Pancreas (tissue), 10 donors: ENCODE measurements around the gene ARHGEF6. TPM values are rescaled to one million over a fixed set of nuclear protein-coding genes. Genes with fewer than 3 reads are reported as not detected.
"Not testable (repeated sequence)": the region's sequence is repeated elsewhere in the genome, so short reads cannot be mapped to it uniquely, and the experiment has no call there.

Source experiments
- ATAC-seq, 4 donors: fragments of 200-7000 bp; cut with Tn5 transposase; one replicate each; pipeline versions ENCODE4 v1.8.0 to v1.9.1; 2020; ENCODE audit warnings: mild to moderate bottlenecking in 4 of 4, moderate library complexity in 4 of 4
- DNase-seq, 6 donors: peaks; one replicate each; pipeline ENCODE4 v3.0.0-alpha.2; 2020
- FAIRE-seq: peaks from 2 replicates; lab custom pipeline; 2012; peaks lifted over from hg19 to GRCh38; lab: Jason Lieb, UNC
- H3K27ac ChIP-seq, 4 donors: fragments of 200-600 bp; sonication (generic); 1 replicate in 3 of 4; 2 replicates in 1 of 4; pipeline versions ENCODE4 v1.5.0 to v1.8.0; 2020
- H3K27me3 ChIP-seq, 4 donors: fragments of 200-600 bp; one replicate each; pipeline ENCODE4 v1.8.0; 2021
- H3K36me3 ChIP-seq, 3 donors: fragments of 200-600 bp; sonication (generic) in 1 of 3; one replicate each; pipeline versions ENCODE4 v1.5.0 to v1.8.0; 2020 to 2021
- H3K4me1 ChIP-seq, 3 donors: fragments of 200-600 bp; one replicate each; pipeline ENCODE4 v1.8.0; 2021
- H3K4me3 ChIP-seq, 4 donors: fragments of 200-600 bp; sonication (generic) in 2 of 4; one replicate each; pipeline versions ENCODE4 v1.5.0 to v1.8.0; 2020 to 2021
- H3K9me3 ChIP-seq, 4 donors: fragments of 200-600 bp; one replicate each; pipeline ENCODE4 v1.8.0; 2021
- CTCF ChIP-seq, 4 donors: fragments of 200-600 bp; sonication (generic) in 3 of 4; IDR thresholded peaks; one replicate each; pipeline versions ENCODE4 v1.5.0 to v1.8.0; 2021; ENCODE audit warnings: antibody characterized with exemption in 4 of 4
- WGBS, 2 donors: extraction: QIAGEN DNeasy Blood & Tissue Kit; methylation state at CpG; one replicate each; pipeline ENCODE4 v1.1.7; 2013; 5-methylcytosine and 5-hydroxymethylcytosine counted together
- intact Hi-C, 3 donors: fragments of 100-400 bp; cut with DNase I; formaldehyde crosslinking; loops; one replicate each; pipeline versions ENCODE4 v1.11.1 to v1.14.2; 2022
- polyA plus RNA-seq, 2 donors: library from polyadenylated mRNA; stranded (reverse); fragments of 200-250 nt; gene quantifications; one replicate each; pipeline ENCODE4 v1.2.3, GENCODE V29; 2013
- total RNA-seq, 6 donors: library from RNA; stranded (reverse); fragmentation: NEBNext Ultra II Directional in 4 of 6; extraction: Animal tissue kit (Norgen Biotek cat#: 25700) in 4 of 6; gene quantifications; one replicate each; pipeline versions ENCODE4 v1.2.1 to v1.2.4, GENCODE V29; 2021 to 2023
- donor health status: healthy with polysubstance abuse.
- donor health status: DM: no; HTN: no; CAD: no; lungs with moderate emphysema.
- donor health status: DM: no; HTN: no; CAD: no.
- donor health status: control.
- donor health status: control.
- donor health status: Bipolar disorder and iron deficiency.
- donor health status: DM: yes; HTN: yes; CAD: no.
- donor health status: DM: no; HTN: no; CAD: no.
- donor health status: DM: no; HTN: no; CAD: no.
- donor health status: DM: yes; HTN: yes; CAD: no.

The ARHGEF6 gene
- total and polyA plus RNA-seq, 8 donors: 1.2 to 6.2 (median 2.0) TPM

- Histone ChIP-seq H3K4me1 (no peaks in the 10 kb centered on the region), H3K36me3 (no peaks in the 10 kb centered on the region), H3K27ac (no peak overlapping the region), H3K4me3 (no peak overlapping the region), H3K9me3 (no peaks in the 10 kb centered on the region), H3K27me3 (no peaks in the 10 kb centered on the region)
- ATAC-seq (no peak), DNase-seq (no peak), FAIRE-seq (no peak)
- 55 to 60% methylated on average over 3 of the region's 3 CpGs for WGBS, 2 donors
- TF ChIP-seq CTCF (IDR thresholded peaks at IDR 0.05): no peak
- intact Hi-C loops: no loop called here
Measured at GRCh38 chrX:136797787-136798186, 17.1 kb upstream of the ARHGEF6 start.

- not testable (repeated sequence) for FAIRE-seq
Measured at GRCh38 chrX:136795132-136795531, 14.4 kb upstream of the ARHGEF6 start.

GRCh38 chrX:136794660-136795059 is 13.9 kb upstream of the ARHGEF6 start:
- H3K27me3 ChIP-seq, H3K4me3 ChIP-seq, H3K27ac ChIP-seq, ATAC-seq, H3K9me3 ChIP-seq, FAIRE-seq, H3K36me3 ChIP-seq, intact Hi-C loops, DNase-seq, H3K4me1 ChIP-seq: not testable (repeated sequence)
- 79 to 88% methylated on average over 3 of the region's 3 CpGs for WGBS, 2 donors

More at GRCh38 chrX:136795132-136795531, 14.4 kb upstream of the ARHGEF6 start:
- H3K9me3 ChIP-seq, H3K27ac ChIP-seq, H3K27me3 ChIP-seq, H3K4me3 ChIP-seq, H3K4me1 ChIP-seq, intact Hi-C loops, ATAC-seq, DNase-seq, H3K36me3 ChIP-seq: not testable (repeated sequence)
- 40 to 48% methylated on average over 1 of the region's 1 CpG for WGBS, 2 donors

GRCh38 chrX:136794080-136794479 is 13.3 kb upstream of the ARHGEF6 start:
- intact Hi-C loops: no loop called here
- H3K27ac ChIP-seq: no peak overlapping the region
- ATAC-seq: no peak
- no peak for DNase-seq
- H3K36me3 ChIP-seq: no peaks in the 10 kb centered on the region
- TF ChIP-seq CTCF (IDR thresholded peaks at IDR 0.05): no peak
- no peaks in the 10 kb centered on the region for H3K9me3 ChIP-seq
- no peaks in the 10 kb centered on the region for H3K27me3 ChIP-seq
- no peaks in the 10 kb centered on the region for H3K4me1 ChIP-seq
- WGBS, 2 donors: 31 to 36% methylated on average over 1 of the region's 1 CpG
- H3K4me3 ChIP-seq: no peak overlapping the region
- no peak for FAIRE-seq

GRCh38 chrX:136789856-136790255 is 9.1 kb upstream of the ARHGEF6 start:
- Histone ChIP-seq H3K27me3 (peaks cover 0 to 5% (median 0%) of the 10 kb centered on the region in 4 donors), H3K9me3 (no peaks in the 10 kb centered on the region), H3K27ac (no peak overlapping the region), H3K4me3 (no peak overlapping the region), H3K4me1 (no peaks in the 10 kb centered on the region), H3K36me3 (no peaks in the 10 kb centered on the region)
- 23 to 27% methylated on average over 4 of the region's 4 CpGs for WGBS, 2 donors
- intact Hi-C loops: no loop called here
- DNase-seq: no peak
- no peak for ATAC-seq
- no peak for TF ChIP-seq CTCF (IDR thresholded peaks at IDR 0.05)
- FAIRE-seq: no peak

GRCh38 chrX:136784231-136784630 is 3.5 kb upstream of the ARHGEF6 start:
- WGBS, 2 donors: 61 to 69% methylated on average over 1 of the region's 1 CpG
- FAIRE-seq: no peak
- Histone ChIP-seq H3K9me3 (no peaks in the 10 kb centered on the region), H3K27ac (no peak overlapping the region), H3K36me3 (no peaks in the 10 kb centered on the region), H3K4me3 (no peak overlapping the region), H3K27me3 (peaks cover 0 to 12% (median 0%) of the 10 kb centered on the region in 4 donors), H3K4me1 (no peaks in the 10 kb centered on the region)
- intact Hi-C loops: no loop called here
- DNase-seq: no peak
- TF ChIP-seq CTCF (IDR thresholded peaks at IDR 0.05): no peak
- peak in 1 of 4 donors; percentile 29 for ATAC-seq
